Hepatocyte (in vitro differentiated cells): Measurements from ENCODE around the gene DPYD. TPM values are rescaled to one million over a fixed set of nuclear protein-coding genes. Genes with fewer than 3 reads are reported as not detected.

Experiments used
- DNase-seq: peaks from one replicate; pipeline ENCODE4 v3.0.0-alpha.2; 2016; ENCODE audit warnings: low spot score
- H2AFZ ChIP-seq: fragments of 200-600 bp; sonication (generic); 2 replicates; pipeline ENCODE4 v1.6.0; 2016; ENCODE audit warnings: antibody characterized with exemption, mild to moderate bottlenecking
- H3K27ac ChIP-seq: fragments of 200-600 bp; sonication (generic); 2 replicates; pipeline ENCODE4 v1.5.1; 2016; ENCODE audit warnings: mild to moderate bottlenecking
- H3K27me3 ChIP-seq: fragments of 200-600 bp; sonication (generic); 2 replicates; pipeline ENCODE4 v1.6.1; 2016
- H3K36me3 ChIP-seq: fragments of 200-600 bp; sonication (generic); replicated peaks from 2 replicates; pipeline ENCODE4 v1.5.1; 2016; ENCODE audit warnings: low read depth; ENCODE audit not compliant: insufficient read depth
- H3K4me1 ChIP-seq: fragments of 200-600 bp; sonication (generic); 2 replicates; pipeline ENCODE4 v1.5.1; 2016; ENCODE audit warnings: mild to moderate bottlenecking, moderate library complexity; ENCODE audit not compliant: insufficient read depth
- H3K4me2 ChIP-seq: fragments of 200-600 bp; sonication (generic); 2 replicates; pipeline ENCODE4 v1.6.0; 2016
- H3K4me3 ChIP-seq: fragments of 200-600 bp; sonication (generic); 2 replicates; pipeline ENCODE4 v1.5.1; 2016; ENCODE audit warnings: mild to moderate bottlenecking
- H3K79me2 ChIP-seq: fragments of 200-600 bp; sonication (generic); 2 replicates; pipeline ENCODE4 v1.6.0; 2017; ENCODE audit warnings: mild to moderate bottlenecking
- H3K9me2 ChIP-seq: fragments of 200-600 bp; sonication (generic); replicated peaks from 2 replicates; pipeline ENCODE4 v1.6.0; 2017; ENCODE audit warnings: mild to moderate bottlenecking; ENCODE audit not compliant: insufficient read depth
- H3K9me3 ChIP-seq: fragments of 200-600 bp; sonication (generic); 2 replicates; pipeline ENCODE4 v1.5.1; 2016; ENCODE audit warnings: low read depth, mild to moderate bottlenecking
- H4K20me1 ChIP-seq: fragments of 200-600 bp; sonication (generic); 2 replicates; pipeline ENCODE4 v1.6.0; 2016; ENCODE audit warnings: mild to moderate bottlenecking; ENCODE audit not compliant: insufficient read depth, poor library complexity, severe bottlenecking
- CTCF ChIP-seq: fragments of 200-600 bp; sonication (generic); IDR thresholded peaks from 2 replicates; pipeline ENCODE4 v1.5.1; 2016; ENCODE audit warnings: antibody characterized with exemption, mild to moderate bottlenecking; ENCODE audit not compliant: poor library complexity
- EZH2 ChIP-seq: fragments of 200-600 bp; sonication (generic); IDR thresholded peaks from 2 replicates; pipeline ENCODE4 v1.6.1; 2016; ENCODE audit warnings: antibody characterized with exemption, mild to moderate bottlenecking, borderline replicate concordance
- EZH2phosphoT487 ChIP-seq: fragments of 200-600 bp; sonication (generic); IDR thresholded peaks from one replicate; pipeline ENCODE4 v1.6.1; 2018; ENCODE audit warnings: antibody characterized with exemption, mild to moderate bottlenecking, low read depth, moderate library complexity; ENCODE audit not compliant: unreplicated experiment, severe bottlenecking
- WGBS: methylation state at CpG from one replicate; pipeline ENCODE4 v1.1.6; 2016; ENCODE audit warnings: low lambda C conversion rate; ENCODE audit errors: missing lambda C conversion rate; 5-methylcytosine and 5-hydroxymethylcytosine counted together
- polyA plus RNA-seq: library from polyadenylated mRNA; unstranded; fragments of >200 nt; fragmentation: Nextera tagmentation; extraction: Ambion mirVana; gene quantifications from 2 replicates; pipeline ENCODE4 v1.2.1, GENCODE V29; 2016
- total RNA-seq: library from RNA; depleted of rRNA; stranded (reverse); fragments of >200 nt; gene quantifications from 2 replicates; pipeline ENCODE4 v1.2.3, GENCODE V29; 2014

Gene DPYD
- total and polyA plus RNA-seq, 2 experiments from 2014 or later = 7.5 to 21.8 TPM

DNA sequence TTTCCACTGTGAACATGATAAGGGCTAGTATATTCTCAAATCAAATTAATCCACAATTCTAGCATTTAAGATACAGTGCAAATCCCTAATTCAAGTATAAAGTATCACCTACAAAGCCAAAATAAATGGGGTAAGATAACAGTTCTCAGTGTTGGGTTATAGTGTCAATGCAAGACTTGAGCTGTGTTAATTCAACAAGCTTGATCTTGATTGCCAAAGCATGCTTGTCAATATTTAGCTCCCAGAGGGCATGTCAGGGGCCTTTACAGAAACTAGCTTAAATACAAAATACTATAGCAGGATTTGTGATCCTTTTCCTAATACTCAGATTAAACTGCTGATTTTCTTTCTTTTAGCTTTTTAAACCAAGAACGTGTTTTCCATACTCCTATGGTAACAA is 658.0 kb downstream of the DPYD start:
- no peaks in the 10 kb centered on the region for H4K20me1 ChIP-seq
- H3K27ac ChIP-seq = no peak overlapping the region
- no peaks in the 10 kb centered on the region for H3K4me1 ChIP-seq
- H3K79me2 ChIP-seq = no peaks in the 10 kb centered on the region
- 48% methylated on average over 1 of the region's 1 CpG for WGBS
- DNase-seq = no peak
- no peaks in the 10 kb centered on the region for H3K9me3 ChIP-seq
- no peaks in the 10 kb centered on the region for H3K36me3 ChIP-seq
- H2AFZ ChIP-seq = no peak overlapping the region
- H3K9me2 ChIP-seq = no peaks in the 10 kb centered on the region
- H3K4me2 ChIP-seq = no peak overlapping the region
- H3K4me3 ChIP-seq = no peak overlapping the region
- TF ChIP-seq CTCF (no peak), EZH2phosphoT487 (no peak), EZH2 (no peak)
- H3K27me3 ChIP-seq = no peaks in the 10 kb centered on the region

DNA sequence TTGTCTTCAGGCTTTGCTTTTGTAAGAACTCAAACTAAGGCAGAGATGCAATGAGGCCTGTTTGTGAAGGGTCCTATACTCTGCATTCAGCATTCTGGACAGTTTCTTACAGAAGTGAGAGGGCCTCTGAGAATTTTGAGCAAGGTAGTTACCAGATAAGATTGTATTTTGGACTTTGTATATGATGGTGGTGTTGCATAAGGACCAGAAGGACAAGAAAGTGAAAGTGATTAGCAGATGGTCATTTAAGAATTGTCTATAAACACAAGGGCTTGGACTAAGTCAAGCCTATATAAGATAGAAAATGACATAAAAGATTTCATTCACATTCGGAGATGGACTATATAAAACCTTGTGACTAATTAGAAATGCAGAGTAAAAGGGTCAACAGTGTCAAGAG is 662.2 kb downstream of the DPYD start:
- no peaks in the 10 kb centered on the region for H4K20me1 ChIP-seq
- no peaks in the 10 kb centered on the region for H3K36me3 ChIP-seq
- no peak for DNase-seq
- no peaks in the 10 kb centered on the region for H3K4me1 ChIP-seq
- no peak overlapping the region for H2AFZ ChIP-seq
- no peaks in the 10 kb centered on the region for H3K9me2 ChIP-seq
- H3K79me2 ChIP-seq = no peaks in the 10 kb centered on the region
- no peaks in the 10 kb centered on the region for H3K9me3 ChIP-seq
- H3K4me3 ChIP-seq = no peak overlapping the region
- no peaks in the 10 kb centered on the region for H3K27me3 ChIP-seq
- no peak overlapping the region for H3K27ac ChIP-seq
- no peak overlapping the region for H3K4me2 ChIP-seq
- whole genome bisulfite sequencing = 92% methylated on average over 1 of the region's 1 CpG
- no peak for TF ChIP-seq EZH2
- TF ChIP-seq CTCF = no peak

DNA sequence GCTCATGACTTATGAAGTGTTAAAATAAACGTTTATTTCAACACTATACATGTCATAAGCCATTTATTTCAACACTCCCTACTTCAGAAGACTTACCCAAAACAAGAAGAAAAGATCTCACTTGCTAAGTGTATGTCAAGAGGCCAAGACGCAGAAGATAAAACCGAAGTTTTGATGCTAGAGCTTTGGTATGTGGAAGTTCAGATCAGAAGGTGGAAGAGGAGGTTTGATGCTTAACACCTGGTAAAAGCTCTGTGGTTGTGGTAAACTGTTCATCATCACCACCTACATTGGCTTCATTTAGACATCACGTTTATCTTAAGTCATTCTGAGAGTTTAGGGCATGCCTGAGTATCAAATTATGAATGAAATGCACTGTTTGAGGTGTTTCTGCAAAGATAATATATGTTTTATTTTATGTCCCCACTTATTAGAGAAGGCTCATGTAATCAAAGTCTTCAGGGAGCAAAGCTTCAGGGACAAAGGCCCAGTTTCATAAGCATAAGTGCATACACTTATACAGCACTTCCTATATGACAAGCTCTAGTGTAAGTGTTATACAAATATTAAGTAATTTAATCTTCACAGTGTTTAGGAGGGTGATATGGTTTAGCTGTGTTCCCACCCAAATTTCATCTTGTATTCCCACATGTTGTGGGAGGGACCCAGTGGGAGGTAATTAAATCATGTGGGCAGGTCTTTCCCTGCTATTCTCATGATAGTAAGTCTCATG is 665.9 kb downstream of the DPYD start:
- Histone ChIP-seq H3K4me1 (no peaks in the 10 kb centered on the region), H3K9me2 (no peaks in the 10 kb centered on the region), H3K36me3 (no peaks in the 10 kb centered on the region), H3K27me3 (no peaks in the 10 kb centered on the region), H3K4me3 (no peak overlapping the region), H4K20me1 (no peaks in the 10 kb centered on the region), H3K27ac (no peak overlapping the region), H2AFZ (no peak overlapping the region), H3K4me2 (no peak overlapping the region), H3K79me2 (no peaks in the 10 kb centered on the region), H3K9me3 (no peaks in the 10 kb centered on the region)
- no peak for TF ChIP-seq CTCF
- no peak for TF ChIP-seq EZH2phosphoT487
- TF ChIP-seq EZH2 = no peak
- 75% methylated on average over 4 of the region's 4 CpGs for WGBS
- no peak for DNase-seq
